DMS114 treated with DMSO at 0.1 percent for 48 hours (cell line): ENCODE data around the gene PDCL3.

Source experiments
- DNase-seq: peaks from one replicate; lab custom pipeline; 2025; ENCODE audit not compliant: unreplicated experiment; lab: John Stamatoyannopoulos, UW

PDCL3 gene

DNA sequence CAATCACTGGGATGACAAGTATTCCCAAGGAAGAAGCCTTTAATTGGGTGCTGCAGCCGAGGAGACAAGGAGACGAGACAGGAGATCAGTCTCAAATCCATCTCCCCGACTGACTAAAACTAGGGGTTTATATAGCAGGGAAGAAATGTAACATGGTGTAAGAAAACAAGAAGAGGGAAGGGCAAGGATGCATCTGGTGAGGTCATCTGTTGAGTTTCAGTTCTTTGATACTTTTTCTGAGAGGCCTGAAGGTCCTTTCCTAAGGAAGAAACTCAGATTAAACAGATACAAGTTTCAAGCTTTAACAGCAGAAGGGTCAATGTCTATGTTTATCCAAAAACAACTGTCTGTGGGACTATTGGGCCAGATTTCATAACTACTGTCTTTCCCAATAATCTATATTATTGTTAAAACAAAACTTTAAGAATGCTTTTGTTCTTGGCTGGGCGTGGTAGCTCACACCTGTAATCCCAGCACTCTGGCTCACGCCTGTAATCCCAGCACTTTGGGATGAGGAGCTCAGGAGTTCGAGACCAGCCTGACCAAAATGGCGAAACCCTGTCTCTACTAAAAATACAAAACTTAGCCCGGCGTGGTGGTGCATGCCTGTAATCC lies 2.5 kb upstream of the PDCL3 start:
- no peak for DNase-seq

DNA sequence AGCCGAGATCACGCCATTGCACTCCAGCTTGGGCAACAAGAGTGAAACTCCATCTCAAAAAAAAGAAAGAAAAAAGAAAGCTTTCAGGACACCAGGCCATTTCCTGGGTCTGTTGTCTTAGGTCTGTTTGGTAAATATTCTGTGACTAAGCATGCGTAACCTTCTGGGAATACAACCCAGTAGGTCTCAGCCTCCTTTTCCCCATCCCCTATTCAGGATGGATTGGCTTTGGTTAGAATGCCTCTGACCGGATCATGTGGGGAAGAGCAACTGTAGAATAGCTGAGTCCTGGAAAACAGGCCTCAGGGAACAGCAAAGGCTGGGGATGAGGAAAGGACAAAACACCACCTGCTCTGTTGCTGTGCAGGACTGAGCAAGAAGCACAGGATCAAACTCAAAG lies 1.6 kb upstream of the PDCL3 start:
- no peak for DNase-seq

DNA sequence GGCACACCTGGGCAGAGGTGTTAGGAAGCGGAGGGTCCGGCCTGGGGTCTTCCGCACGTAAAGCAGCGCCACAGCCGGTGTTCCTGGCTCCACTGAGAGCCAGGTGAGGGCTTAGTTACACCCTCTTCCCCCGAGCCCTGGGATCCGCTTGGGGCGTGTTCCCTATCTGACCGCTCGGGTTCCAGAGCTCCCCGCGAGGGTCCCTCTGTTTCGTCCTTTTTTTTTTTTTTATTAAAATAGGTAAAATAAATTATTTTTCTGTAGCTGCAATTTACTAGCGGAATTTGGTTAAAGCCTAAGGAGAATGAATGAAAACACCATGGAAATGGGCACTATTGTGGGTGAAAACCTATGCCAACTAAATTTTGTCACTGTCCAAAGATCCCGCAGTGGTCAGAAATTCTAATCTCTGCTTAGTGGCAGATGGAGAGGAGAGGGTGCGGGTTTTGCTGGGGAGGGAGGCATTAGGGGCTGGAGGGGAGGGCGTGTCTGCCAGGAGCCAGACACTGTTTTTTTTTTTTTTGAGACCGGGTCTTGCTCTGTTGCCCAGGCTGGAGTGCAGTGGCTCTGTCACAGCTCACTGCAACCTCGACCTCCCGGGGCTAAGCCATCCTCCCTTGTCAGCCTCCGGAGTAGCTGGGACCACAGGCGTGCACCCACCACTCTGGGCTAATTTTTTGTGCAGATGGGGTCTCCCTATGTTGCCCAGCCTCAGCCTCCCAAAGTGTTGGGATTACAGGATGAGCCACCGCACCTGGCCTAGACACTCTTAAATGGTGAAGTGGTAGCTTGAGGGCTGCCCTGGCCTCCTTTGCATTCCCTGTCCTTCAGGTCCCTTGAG lies 834 bp downstream of the PDCL3 start:
- DNase-seq: no peak

DNA sequence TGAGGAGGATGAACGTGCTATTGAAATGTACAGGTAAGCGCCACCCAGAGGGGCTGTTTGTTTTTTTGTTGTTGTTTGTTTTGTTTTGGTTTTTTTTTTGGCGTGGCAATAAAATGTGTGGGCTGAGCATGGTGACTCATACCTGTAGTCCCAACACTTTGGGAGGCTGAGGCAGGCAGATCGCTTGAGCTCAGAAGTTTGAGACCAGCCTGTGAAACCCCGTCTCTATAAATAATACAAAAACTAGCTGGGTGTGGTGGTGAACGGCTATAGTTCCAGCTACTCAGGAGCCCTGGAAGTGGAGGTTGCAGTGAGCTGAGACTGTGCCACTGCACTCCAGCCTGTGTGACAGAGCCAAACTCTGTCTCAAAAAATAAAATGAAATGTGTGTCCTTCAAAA lies 6.2 kb downstream of the PDCL3 start:
- DNase-seq: no peak

DNA sequence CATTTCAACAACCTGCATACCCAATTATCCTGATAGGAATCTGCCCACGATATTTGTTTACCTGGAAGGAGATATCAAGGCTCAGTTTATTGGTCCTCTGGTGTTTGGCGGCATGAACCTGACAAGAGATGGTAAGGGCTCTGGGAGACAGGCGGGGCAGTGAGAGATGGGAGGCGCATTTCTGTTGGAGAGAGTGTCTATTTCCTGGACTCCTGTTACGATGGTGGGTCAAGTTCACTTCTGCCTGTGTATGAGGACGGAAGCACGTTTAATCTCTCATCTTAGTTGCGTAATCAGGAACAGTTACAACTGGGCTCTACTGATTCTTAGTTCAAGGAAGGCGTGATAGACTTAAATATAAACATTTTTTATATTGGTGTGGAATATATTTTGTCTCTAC lies 8.9 kb downstream of the PDCL3 start:
- DNase-seq: no peak

DNA sequence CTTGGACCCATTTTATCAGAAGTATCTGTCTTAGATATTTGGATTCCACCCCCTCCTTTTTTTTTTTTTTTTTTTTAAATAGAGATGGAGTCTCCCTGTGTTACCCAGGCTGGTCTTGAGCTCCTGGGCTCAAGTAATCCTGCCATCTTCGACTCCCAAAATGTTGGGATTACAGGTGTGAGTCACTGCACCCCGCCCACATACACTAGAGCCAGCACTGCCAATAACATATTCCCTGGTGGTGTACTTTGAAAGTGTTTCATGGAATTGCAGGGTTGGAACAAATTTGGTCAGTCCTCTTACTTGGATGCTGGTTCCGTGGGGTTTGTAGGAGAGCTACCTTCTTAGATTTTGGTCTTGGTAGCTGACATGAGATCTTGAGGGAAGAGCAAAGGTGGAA lies 15.0 kb downstream of the PDCL3 start:
- no peak for DNase-seq

DNA sequence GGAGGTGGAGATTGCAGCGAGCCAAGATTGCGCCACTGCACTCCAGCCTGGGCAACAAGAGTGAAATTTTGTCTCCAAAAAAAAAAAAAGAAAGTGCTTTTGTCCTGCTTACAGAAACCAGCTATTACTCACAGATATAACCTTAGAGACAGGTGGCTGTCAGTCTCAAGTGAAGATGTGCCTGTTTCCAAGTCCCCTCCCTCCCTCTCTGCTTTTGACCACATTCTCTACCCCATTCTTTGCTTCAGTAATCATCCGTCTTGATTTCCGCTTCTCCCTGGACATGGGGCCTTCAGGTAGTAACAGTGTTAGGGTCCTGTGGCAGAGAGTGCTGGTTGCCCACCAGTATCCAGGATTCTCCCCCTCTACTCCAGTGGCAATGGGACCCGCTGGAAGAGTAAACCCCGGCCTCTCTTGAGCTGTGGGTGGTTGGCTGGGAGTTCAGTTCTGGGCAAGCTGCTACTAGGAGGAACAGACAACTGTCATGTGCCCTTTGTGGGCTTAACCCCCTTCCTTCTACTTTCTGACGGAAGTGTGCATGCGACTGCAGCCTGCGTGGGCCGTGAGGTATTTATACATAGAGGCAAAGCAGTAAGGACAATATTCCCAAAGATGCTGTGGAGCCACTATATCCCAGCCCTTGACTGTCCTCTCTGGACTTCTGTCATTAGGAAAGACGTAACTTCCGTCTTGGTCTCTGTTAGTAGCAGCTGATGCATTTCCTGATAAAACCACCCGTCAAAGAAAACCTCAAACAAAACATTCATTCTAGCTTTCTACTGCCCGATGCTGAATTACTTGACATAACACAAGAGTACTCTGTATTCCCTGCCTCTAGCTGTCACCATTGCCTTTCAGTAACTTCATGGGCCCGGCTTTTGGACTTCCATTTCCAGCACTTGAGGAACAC lies 17.8 kb downstream of the PDCL3 start:
- no peak for DNase-seq

DNA sequence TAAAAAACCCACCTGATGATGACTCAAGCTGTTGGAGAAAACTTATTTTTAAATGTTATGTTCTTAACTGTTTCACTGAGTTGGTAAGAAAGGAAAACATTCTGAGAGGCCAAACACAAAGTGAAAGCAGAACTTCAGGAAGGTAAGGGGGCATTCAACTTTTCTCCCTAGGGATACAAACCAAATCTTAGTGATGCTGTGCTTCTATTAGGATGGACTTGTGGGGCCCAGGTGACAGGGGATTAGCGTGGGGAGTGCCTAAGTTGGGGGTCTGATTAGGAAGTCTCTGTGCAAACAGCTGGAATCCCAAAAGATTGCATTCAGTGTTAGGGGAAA lies 18.5 kb downstream of the PDCL3 start:
- DNase-seq: no peak

DNA sequence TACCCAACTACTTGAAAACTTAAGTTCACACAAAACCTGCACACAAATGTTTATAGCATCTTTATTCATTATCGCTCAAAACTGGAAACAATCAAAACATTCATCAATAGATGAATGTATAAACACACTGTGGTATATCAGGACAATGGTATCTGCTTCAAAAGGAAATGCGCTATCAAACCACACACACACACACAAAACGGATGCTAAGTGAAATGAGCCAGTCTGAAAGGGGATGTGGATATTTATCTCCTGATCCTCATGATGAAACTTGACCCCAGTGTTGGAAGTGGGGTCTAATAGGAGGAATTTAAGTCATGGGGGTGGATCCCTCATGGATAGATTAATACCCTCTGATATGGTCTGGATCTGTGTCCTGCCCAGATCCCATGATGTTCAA lies 22.0 kb downstream of the PDCL3 start:
- no peak for DNase-seq

DNA sequence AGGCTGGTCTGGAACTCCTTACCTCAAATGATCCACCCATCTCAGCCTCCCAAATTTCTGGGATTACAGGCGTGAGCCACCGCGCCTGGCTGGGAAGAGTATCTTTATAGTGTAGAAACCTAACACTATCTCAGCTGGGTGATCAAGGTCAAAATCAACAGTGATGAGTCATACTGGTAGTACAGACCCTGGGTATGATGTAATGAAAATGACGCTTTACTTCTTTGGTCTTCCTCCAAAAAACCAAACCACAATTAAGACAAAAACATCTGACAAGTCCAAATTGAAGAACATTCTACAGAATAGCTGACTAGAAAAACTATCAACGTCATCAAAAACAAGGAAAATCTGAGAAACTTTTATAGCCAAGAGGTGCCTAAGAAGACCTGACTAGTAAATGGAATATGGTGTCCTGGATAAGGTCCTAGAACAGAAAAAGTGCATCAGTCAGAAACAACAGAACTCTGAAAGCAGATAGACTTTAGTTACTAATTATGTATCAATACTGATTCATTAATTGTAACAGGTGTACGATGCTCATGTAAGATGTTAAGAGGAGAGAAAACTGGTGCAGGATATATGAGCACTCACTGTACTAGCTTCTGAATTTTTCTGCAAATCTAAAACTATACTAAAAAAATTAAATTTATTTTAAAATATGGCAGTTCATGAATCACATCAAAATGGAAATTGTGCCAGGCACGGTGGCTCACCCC lies 25.4 kb downstream of the PDCL3 start:
- no peak for DNase-seq

DNA sequence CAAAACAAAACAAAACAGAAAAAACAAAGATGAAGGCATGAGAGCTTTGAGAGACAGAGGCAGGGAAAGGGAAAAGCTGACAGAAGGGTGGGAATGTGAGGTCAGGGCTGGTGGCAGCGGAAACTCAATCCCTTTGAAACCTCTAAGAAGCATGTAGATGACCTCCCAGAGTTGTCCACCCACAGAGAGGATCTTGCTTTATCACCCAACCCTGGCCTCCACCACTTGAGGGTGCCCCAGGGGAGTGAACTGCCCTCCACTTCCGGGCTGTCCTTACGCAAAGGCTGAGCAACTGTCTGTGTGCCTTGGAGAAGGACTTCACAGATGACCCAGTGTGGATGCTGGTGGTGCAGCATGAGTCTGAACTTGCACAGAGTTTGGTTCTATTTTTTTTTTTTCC lies 26.7 kb downstream of the PDCL3 start:
- no peak for DNase-seq

DNA sequence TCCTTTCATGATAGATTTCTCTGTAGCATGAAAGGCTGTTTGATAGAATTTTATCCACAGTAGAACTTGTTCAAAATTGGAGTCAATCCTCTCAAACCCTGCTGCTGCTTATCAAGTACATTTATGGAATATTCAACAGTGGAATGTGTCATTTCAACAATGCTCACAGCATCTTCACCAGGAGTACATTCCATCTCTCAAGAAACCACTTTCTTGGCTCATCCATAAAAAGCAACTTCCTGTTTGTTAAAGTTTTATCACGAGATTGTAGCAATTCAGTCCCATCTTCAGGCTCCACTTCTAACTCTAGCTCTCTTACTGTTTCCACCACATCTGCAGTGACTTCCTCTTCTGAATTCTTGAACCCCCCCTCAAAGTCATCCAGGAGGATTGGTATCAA lies 29.4 kb downstream of the PDCL3 start:
- no peak for DNase-seq

DNA sequence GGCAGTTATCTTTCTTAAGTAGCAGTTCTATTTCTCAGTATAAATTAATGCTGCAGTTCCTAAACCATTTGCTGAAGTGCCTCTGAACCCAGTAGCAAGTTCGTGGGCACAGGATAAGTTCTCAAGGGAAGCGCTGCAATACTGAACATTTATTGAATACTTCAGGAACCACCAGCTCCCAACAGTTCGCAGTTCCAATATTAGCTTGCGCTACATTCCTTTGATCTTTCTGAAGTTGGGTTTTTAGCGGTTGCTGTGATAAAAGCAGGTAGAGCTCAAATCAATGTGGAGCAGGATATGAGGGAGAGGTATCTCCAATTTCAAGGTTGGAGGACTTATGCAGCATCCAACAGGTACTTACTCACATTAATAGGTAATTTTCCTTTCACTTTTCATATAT lies 33.7 kb downstream of the PDCL3 start:
- no peak for DNase-seq

DNA sequence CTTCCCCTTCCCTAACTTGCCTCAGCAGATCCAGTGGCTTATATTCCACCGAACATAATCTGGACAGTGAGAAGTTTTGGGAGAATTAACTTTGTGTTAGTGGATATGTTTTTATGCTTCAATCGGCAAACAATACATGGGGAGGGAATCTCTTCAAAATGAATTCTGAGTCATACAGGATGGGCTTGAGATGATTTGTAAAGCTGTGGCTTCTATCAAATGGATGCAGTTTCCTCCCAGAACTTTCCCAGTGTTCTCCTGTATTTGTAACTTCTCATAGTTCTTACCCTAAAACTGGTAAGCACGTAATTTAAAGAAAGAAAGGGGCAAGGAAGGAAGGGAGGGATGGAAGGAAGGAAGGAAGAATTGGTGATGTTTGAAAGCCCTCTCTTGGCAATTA lies 36.8 kb downstream of the PDCL3 start:
- DNase-seq: no peak

DNA sequence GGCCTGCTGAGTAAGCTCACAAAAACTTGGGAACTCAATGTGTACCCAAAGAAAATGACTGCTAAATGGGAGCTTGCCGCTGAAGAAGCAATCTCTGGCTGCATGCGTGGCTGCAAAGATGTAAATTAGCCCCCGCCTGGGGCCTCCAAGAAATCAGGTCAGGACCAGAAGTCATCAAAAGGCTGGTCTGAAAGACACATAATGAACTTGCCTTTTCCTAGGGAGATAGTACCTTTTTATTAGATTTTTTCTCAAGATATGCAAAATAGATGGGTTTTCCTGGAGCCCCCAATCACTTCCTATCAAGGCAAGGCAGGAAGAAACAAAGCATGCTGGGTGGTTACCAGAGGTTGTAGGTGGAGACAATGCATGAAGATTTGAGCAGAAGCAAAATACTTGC lies 38.9 kb downstream of the PDCL3 start:
- DNase-seq: no peak

DNA sequence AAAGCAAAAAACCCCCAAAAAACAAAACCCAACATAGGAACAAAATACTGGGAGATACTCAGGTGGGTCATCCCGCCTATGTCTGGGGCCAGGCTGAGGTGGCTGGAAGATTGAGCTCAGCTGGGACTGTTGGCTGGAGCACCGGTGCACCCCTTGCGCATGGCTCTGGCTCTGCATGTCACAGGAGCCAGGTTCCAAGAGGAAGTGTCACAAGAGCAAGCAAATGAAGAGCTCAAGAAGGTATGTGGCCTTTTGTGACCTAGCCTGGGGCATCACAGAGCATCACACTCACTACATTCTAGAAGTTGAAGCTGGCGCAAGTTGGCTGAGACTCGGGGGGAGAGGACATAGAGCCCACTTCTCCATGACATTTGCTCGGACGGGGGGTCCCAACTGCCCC lies 40.6 kb downstream of the PDCL3 start:
- no peak for DNase-seq

DNA sequence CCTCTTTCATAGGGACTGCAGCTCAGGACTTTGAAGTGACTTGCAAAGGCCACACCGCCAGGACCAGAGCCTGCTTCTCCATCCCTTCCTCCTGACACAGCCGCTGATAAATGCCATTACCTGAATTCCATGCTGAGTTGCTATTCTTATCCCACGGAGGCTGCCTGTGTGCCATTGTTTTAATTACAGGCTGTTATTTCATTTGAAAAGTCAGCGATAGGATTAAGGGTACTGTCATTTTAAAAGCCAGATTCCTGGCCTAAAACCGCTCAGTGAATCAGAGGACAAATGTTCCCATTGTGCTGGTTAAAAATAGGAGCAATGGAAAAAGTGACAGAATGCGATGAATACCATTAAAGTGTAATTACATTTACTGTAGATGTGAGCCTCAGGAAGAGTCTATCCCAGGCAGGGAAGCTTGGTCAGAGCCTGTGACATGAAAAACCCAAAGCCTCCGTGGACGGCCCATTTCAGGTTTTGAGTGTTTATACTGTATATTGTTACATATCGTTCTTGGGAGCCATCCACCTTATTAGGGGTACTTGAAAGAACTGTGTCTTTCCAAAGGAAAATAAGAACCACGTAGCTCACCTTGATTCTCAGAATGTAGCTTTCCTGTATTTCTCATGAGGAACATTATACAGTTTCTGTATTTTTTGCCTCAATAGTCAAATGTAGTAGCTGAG lies 41.3 kb downstream of the PDCL3 start:
- DNase-seq: no peak

DNA sequence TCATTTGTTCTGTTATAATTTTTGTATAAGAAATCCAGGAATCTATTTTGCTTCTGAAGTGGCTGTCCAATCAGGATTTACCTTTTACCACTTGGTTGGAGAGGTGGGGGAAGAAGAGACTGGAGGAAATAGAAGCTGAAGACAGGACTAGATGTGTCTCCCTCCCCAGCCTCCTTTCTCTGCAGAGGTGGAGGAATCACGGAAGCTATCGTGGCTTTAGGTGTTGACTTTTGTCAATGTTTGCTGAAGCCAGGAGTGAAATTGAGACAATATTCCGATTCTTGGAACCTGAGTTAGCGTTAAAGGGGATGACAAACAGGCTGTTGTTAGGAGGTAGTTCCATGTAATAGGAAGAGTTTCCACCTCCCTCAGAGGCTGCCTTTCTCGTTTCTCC lies 43.5 kb downstream of the PDCL3 start:
- DNase-seq: no peak

DNA sequence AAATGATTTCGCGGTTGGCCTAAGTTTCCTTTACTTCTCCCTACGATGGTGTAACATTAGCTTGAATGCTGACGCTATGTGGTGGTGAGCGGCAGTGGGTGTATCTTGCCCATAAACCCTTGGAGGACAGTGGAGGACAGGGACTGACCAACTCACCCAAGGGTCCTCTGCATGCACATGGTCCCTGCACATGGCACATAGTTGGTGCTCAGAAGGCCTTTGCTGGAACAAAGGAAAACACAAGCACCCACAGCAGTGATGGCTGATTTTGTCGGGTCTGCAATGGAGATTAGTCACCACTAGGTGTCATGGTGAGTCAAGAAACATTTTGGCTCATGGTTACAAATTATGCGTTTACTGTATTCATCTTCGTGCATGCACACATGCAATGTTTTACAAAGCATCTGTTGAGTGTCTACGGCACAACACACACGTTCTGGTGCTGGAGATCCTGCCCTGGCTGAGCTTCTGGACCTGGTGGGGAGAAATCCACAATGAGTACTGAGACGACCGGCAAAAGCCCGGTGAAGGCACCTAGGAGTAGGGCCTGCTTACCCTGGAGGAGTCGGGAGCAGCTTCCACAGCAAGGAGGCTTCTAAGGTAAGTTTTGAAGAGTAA lies 44.0 kb downstream of the PDCL3 start:
- DNase-seq: peak; percentile 55

DNA sequence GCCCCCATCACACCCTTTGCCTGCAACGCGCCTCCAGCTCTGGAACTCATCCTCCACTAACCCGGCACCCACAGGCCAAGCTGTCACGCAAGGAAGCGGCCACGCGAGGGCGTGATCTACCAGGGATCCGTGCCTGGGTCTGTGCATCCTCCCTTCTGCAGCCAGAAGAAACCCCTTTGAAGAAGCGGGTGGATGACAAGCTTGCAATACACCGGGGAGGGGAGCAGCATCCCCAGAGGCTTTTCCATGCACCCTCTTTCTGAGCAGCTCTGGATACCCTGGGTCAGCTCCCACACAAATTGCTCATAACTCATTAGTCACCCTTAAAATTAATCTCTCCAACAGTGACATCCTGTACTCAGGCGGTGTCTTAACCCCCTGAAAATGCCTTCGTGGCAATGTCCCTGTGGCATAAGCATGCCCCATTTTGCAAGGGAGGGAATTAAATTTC lies 47.6 kb downstream of the PDCL3 start:
- peak; percentile 51 for DNase-seq
